GM21381 (cell line): ENCODE measurements around the gene ERAS.
"Not testable (repeated sequence)": the region's sequence is repeated elsewhere in the genome, so short reads cannot be mapped to it uniquely, and the experiment has no call there.

Experiments
- ATAC-seq: cut with Tn5 transposase; IDR thresholded peaks from one replicate; pipeline ENCODE4 v1.9.1; 2021; ENCODE audit warnings: mild to moderate bottlenecking, moderate library complexity; ENCODE audit not compliant: unreplicated experiment

Gene ERAS

DNA sequence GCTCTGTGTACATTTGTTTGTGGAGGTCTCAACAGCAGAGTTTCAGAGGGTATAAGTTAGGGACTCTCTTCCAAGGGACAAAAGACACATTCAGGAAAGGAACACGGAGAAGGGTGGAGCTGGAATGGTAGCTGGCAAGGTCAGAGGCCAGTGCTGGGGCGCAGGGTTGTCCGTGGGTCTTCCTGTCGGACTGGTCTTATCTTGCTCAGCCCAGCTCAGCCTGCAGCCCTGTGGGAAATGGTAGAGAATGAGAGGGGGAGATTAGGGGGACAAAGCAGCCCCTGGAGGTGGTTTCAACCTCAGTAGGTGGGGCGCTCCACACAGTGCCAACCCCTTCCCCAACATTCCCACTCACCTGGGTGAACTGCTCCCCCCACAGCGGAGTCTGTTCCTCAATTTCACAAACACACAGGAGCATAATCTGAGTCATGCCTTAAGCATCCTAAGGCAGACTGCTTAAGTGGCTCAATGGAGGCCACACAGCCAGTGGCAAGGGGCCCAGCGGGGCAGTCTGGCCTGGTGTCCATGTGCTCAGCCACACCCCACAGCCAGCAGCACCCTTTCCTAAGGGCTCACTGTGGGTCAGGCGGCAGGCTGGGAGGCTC is 31.3 kb upstream of the ERAS start:
- ATAC-seq = no peak

- ATAC-seq = no peak
Observed at GRCh38 chrX:48798318-48798717, 28.0 kb upstream of the ERAS start.

DNA sequence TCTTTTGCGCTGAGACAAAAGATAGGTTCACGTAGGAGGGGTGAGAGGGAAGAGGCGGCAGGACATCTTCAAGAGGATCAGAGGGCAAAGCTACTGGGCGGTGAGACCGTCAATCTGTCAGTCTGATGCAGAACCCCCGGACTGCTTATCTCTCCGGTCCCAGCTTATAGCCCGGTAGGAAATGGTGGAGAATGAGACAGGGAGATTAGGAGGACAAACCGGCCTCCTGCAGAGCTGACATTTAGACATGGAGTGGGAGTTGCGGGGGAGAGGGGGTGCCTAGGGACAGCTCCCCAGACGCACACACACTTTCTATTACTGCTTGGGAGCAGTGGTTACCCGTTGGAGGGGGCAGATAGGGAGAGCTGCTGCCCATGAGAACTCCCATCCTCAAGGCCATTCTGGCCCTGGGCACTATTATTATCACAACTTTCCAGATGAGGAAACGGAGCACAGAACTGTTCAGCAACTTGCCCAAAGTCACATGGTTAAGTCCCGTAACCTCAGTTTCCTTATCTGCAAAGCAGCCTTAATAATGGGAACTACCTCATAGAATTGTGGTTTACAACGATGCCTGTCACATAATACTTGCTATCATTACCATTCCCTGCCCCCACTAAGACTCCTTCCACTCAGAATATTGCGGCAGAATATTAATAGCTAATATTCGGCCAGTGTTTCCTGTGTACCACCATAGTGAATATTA is 25.6 kb upstream of the ERAS start:
- no peak for ATAC-seq

- ATAC-seq = peak; percentile 84
Observed at GRCh38 chrX:48801280-48802088, 24.8 kb upstream of the ERAS start, which contains the start of gene HDAC6. TSS of gene HDAC6 (plus strand) at chrX:48802067. CDS start at chrX:48802693, 626 bp downstream.

DNA sequence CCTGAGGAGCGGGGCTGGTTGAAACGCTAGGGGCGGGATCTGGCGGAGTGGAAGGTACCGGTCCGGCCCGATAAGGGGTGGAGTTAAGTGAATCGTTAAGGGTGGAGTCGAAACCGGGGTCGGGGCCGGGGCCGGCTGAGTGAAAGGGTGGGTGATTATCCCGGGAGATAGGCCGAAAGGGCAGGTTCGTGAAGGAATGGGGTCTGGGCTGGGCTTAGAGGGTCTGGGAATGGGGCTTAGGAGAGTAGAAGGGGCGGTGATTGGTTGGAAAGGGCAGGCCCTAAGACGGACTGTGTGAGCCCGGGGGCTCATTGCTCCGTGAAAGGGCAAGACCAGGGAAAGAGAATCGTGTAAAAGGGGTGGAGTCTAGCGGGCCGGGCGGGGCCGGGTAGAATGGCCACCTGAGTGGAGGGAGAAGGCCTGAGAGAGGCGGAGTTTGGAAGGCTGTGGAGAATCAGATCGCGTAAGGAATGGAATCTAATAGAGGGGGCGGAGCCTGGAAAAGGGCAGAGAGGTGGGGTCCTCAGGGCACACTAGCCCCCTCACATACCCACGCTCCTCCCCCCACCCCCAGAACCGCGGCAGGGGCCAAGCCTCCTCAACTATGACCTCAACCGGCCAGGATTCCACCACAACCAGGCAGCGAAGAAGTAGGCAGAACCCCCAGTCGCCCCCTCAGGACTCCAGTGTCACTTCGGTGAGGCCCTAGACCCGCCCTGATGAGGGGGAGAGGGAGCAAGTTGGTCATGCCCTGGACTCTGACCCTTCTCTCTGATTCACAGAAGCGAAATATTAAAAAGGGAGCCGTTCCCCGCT is 24.0 kb upstream of the ERAS start:
- peak; percentile 45 for ATAC-seq

DNA sequence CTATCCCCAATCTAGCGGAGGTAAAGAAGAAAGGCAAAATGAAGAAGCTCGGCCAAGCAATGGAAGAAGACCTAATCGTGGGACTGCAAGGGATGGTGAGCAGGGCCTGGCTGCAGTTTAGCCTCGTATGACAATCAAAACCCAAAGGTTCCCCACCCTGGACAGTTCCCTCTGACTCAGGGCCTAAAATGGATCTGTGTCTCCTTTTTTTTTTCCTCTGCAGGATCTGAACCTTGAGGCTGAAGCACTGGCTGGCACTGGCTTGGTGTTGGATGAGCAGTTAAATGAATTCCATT is 23.5 kb upstream of the ERAS start:
- no peak for ATAC-seq

GRCh38 chrX:48806081-48806480 is 20.2 kb upstream of the ERAS start:
- no peak for ATAC-seq

DNA sequence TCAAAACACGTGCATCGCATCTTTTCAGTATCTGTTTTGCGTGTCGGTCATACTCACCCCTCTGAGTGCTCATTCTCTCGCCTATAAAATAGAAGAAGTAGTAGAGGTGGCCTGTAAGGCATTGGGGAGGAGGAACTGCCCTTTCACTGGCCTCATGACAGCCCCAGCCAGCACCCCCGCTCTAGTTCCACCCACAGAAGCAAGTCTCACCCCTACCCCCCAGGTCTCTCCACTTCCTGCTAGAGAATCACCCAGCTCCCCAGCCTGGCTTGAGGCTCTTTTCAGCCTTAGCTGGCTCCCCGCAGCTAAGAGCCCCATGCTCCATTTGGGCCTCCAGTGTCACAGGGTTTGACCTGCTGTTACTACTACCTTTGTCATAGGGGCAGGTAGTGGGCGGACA is 12.7 kb upstream of the ERAS start:
- no peak for ATAC-seq

- ATAC-seq = no peak
Observed at GRCh38 chrX:48814722-48815121, 11.6 kb upstream of the ERAS start.

DNA sequence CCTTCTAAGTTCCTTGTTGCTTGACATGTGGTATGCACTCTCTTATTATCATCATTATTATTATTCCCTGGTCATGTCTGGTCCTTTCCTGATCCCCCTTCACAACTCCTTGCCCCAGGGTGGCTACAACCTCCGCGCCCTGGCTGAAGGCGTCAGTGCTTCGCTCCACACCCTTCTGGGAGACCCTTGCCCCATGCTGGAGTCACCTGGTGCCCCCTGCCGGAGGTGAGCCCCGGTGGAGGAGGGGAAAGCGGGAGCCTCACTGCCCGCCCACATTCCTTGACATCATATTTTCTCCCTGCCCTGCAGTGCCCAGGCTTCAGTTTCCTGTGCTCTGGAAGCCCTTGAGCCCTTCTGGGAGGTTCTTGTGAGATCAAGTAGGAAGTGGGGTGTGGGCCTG is 11.0 kb upstream of the ERAS start:
- ATAC-seq = no peak

- no peak for ATAC-seq
Observed at GRCh38 chrX:48816014-48816810, 10.1 kb upstream of the ERAS start.

GRCh38 chrX:48818098-48818497 is 8.2 kb upstream of the ERAS start:
- ATAC-seq = no peak

- ATAC-seq = no peak
Observed at GRCh38 chrX:48818866-48819265, 7.4 kb upstream of the ERAS start.

GRCh38 chrX:48819394-48819793 is 6.9 kb upstream of the ERAS start:
- not testable (repeated sequence) for ATAC-seq

- no peak for ATAC-seq
Observed at GRCh38 chrX:48823053-48823452, 3.3 kb upstream of the ERAS start.

- no peak for ATAC-seq
Observed at GRCh38 chrX:48824066-48824465, 2.2 kb upstream of the ERAS start.

- ATAC-seq = no peak
Observed at GRCh38 chrX:48826876-48827653, 752 bp downstream of the ERAS start.

DNA sequence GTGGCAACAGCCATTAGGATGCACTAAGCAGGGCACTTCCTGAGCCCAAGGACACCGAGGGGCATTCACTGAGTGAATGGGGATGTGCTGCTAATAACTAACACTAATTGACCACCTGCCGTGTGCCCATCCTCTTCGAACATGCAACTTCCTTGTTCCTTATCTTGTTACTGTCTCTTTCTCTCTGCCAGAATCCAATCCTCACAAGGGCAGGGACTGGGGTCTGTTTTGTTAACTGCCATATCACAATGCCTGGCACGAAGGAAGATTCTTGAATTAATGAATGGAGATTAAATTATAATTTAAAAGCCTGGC is 1.3 kb downstream of the ERAS start:
- no peak for ATAC-seq

GRCh38 chrX:48829016-48829735 is 2.9 kb downstream of the ERAS start:
- ATAC-seq = no peak
